HepG2 (cell line): ENCODE data around the gene SPATS2. TPM values are rescaled to one million over a fixed set of nuclear protein-coding genes. Genes with fewer than 3 reads are reported as not detected.

Source experiments
- ATAC-seq: fragments of 200-7000 bp; cut with Tn5 transposase; 3 replicates; pipeline ENCODE4 v1.9.1; 2020; ENCODE audit warnings: mild to moderate bottlenecking, moderate library complexity
- BruUV-seq: library from RNA; stranded (reverse); fragments of 400-500 nt; replicated peaks from 2 replicates; lab custom pipeline; 2021; lab: Mats Ljungman, UMichigan
- CTCF ChIA-PET: fragments of 300-600 bp; formaldehyde crosslinking; extraction: SDS; loops from one replicate; lab custom pipeline; 2021; ENCODE audit warnings: low total read pairs, inconsistent platforms, low intra/inter-chr PET ratio; lab: Yijun Ruan, JAX
- POLR2A ChIA-PET: fragments of 350-600 bp; sonication (Branson Sonifier 250); formaldehyde crosslinking; loops from one replicate; lab custom pipeline; 2020; ENCODE audit warnings: antibody characterized with exemption, inconsistent platforms; lab: Yijun Ruan, JAX
- DNase-seq: peaks from one replicate; pipeline ENCODE4 v3.0.0-alpha.2; 2015; ENCODE audit warnings: low spot score
- FAIRE-seq: peaks from 3 replicates; lab custom pipeline; 2011; peaks lifted over from hg19 to GRCh38; lab: Jason Lieb, UNC
- H2AFZ ChIP-seq: one replicate; pipeline ENCODE4 v1.6.1; 2011; ENCODE audit warnings: low read length, inconsistent platforms
- H3K27ac ChIP-seq: fragments of 300-600 bp; 3 replicates; pipeline ENCODE4 v1.8.0; 2011; ENCODE audit warnings: mixed run types, mild to moderate bottlenecking, mixed read lengths, low read length, inconsistent platforms; ENCODE audit not compliant: insufficient read depth; ENCODE audit errors: extremely low read length
- H3K27me3 ChIP-seq, 2 experiments: fragments of 200-600 bp in 1 of 2; 2 replicates in 1 of 2; 3 replicates in 1 of 2; pipeline versions ENCODE4 v1.6.0 to v1.8.0; 2011; ENCODE audit warnings: low read length in 2 of 2, mild to moderate bottlenecking in 2 of 2, moderate library complexity in 2 of 2, inconsistent platforms in 1 of 2; ENCODE audit not compliant: insufficient read depth in 2 of 2, control insufficient read depth in 1 of 2
- H3K36me3 ChIP-seq, 2 experiments: fragments of 200-600 bp in 1 of 2; replicated peaks in 1 of 2; 2 replicates in 1 of 2; 3 replicates in 1 of 2; pipeline versions ENCODE4 v1.5.1 to v1.8.0; 2011; ENCODE audit warnings: low read length in 2 of 2, inconsistent platforms in 1 of 2; ENCODE audit not compliant: insufficient read depth in 2 of 2, control insufficient read depth in 1 of 2
- H3K4me1 ChIP-seq: 2 replicates; pipeline ENCODE4 v1.5.1; 2012; ENCODE audit warnings: low read length, inconsistent platforms; ENCODE audit not compliant: insufficient read depth
- H3K4me2 ChIP-seq: 2 replicates; pipeline ENCODE4 v1.6.0; 2011; ENCODE audit warnings: low read depth, low read length, inconsistent platforms
- H3K4me3 ChIP-seq, 3 experiments: fragments of 200-600 bp in 1 of 3; sonication (generic), shearing (Covaris generic) in 1 of 3; replicated peaks in 1 of 3; 2 replicates each; pipeline ENCODE4 v1.5.1; 2011 to 2016; ENCODE audit warnings: low read length in 3 of 3, inconsistent platforms in 2 of 3, low read depth in 2 of 3, mild to moderate bottlenecking in 2 of 3, control low read depth in 1 of 3, mixed read lengths in 1 of 3; ENCODE audit not compliant: insufficient read depth in 1 of 3
- H3K79me2 ChIP-seq: one replicate; pipeline ENCODE4 v1.6.1; 2011; ENCODE audit warnings: low read length, inconsistent platforms; ENCODE audit not compliant: insufficient read depth
- H3K9ac ChIP-seq: 2 replicates; pipeline ENCODE4 v1.6.0; 2011; ENCODE audit warnings: mild to moderate bottlenecking, low read depth, low read length, inconsistent platforms; ENCODE audit not compliant: insufficient read depth
- H3K9me3 ChIP-seq: 2 replicates; pipeline ENCODE4 v1.5.1; 2012; ENCODE audit warnings: mild to moderate bottlenecking, low read length
- H4K20me1 ChIP-seq: 2 replicates; pipeline ENCODE4 v1.6.0; 2011; ENCODE audit warnings: inconsistent platforms, mild to moderate bottlenecking, low read length, moderate library complexity; ENCODE audit not compliant: insufficient read depth
- E2F2 ChIP-seq: sonication (generic); formaldehyde crosslinking; IDR thresholded peaks from 2 replicates; pipeline ENCODE4 v1.4.0; 2020; ENCODE audit warnings: missing genetic modification reagents, borderline replicate concordance
- HMG20B ChIP-seq: conservative IDR thresholded peaks from 2 replicates; pipeline ENCODE4 v1.6.1; 2016; ENCODE audit warnings: missing genetic modification reagents, missing compliant biosample characterization
- KLF15 ChIP-seq: sonication (generic); formaldehyde crosslinking; IDR thresholded peaks from 2 replicates; pipeline ENCODE4 v1.8.1; 2023; ENCODE audit warnings: borderline replicate concordance, mild to moderate bottlenecking, inconsistent platforms, missing genetic modification reagents, mixed read lengths
- MBD4 ChIP-seq: IDR thresholded peaks from 2 replicates; pipeline ENCODE4 v1.6.1; 2012; ENCODE audit warnings: low read length, inconsistent platforms, borderline replicate concordance
- MXD1 ChIP-seq: sonication (generic); formaldehyde crosslinking; IDR thresholded peaks from 2 replicates; pipeline ENCODE4 v1.4.0; 2020; ENCODE audit warnings: mild to moderate bottlenecking, missing genetic modification reagents
- SOX6 ChIP-seq, 2 experiments: fragments of 450-650 bp in 1 of 2; sonication (generic) in 1 of 2; formaldehyde crosslinking in 1 of 2; IDR thresholded peaks; 2 replicates each; pipeline versions ENCODE4 v1.4.0 to v1.6.1; 2017 to 2020; ENCODE audit warnings: antibody characterized with exemption in 1 of 2, mild to moderate bottlenecking in 1 of 2, missing genetic modification reagents in 1 of 2
- ZKSCAN1 ChIP-seq: fragments of 150-350 bp; IDR thresholded peaks from 2 replicates; pipeline ENCODE4 v1.6.1; 2014; ENCODE audit warnings: low read length
- WGBS: methylation state at CpG from one replicate; pipeline ENCODE4 v1.1.6; 2017; ENCODE audit warnings: low lambda C conversion rate; 5-methylcytosine and 5-hydroxymethylcytosine counted together
- in situ Hi-C: cut with HindIII; loops from 2 replicates; pipeline ENCODE4 v1.10.0; 2017; ENCODE audit warnings: low pct_unique_long_range_greater_than_20kb; ENCODE audit not compliant: extremely low pct_ligation_motif_present
- intact Hi-C: fragments of 100-400 bp; cut with micrococcal nuclease; formaldehyde crosslinking; loops from one replicate; pipeline ENCODE4 v1.10.0; 2022; ENCODE audit not compliant: unreplicated experiment
- polyA plus RNA-seq, 8 experiments: library from polyadenylated mRNA; depleted of rRNA in 3 of 8; stranded (reverse) in 7 of 8; unstranded in 1 of 8; fragments of >200 nt; fragmentation: Illumina TruSeq in 4 of 8; extraction: Trizol in 4 of 8; gene quantifications; 2 replicates each; pipeline versions ENCODE4 v1.2.1 to v1.2.3, GENCODE V29; 2011 to 2016; ENCODE audit warnings: low read depth in 4 of 8, missing spikeins in 1 of 8, mixed read lengths in 1 of 8; ENCODE audit not compliant: insufficient read depth in 1 of 8
- total RNA-seq, 5 experiments: library from RNA; depleted of rRNA; stranded (reverse); fragments of >200 nt; fragmentation: Illumina TruSeq; extraction: Trizol; gene quantifications; 2 replicates each; pipeline ENCODE4 v1.2.3, GENCODE V29; 2016; ENCODE audit warnings: low read depth in 1 of 5

Gene SPATS2
- total and polyA plus RNA-seq, 2 of the 13 experiments (the other 11 are each of a cell fraction or from before 2014, with no cell fraction given), result 19.3 to 28.1 TPM

DNA sequence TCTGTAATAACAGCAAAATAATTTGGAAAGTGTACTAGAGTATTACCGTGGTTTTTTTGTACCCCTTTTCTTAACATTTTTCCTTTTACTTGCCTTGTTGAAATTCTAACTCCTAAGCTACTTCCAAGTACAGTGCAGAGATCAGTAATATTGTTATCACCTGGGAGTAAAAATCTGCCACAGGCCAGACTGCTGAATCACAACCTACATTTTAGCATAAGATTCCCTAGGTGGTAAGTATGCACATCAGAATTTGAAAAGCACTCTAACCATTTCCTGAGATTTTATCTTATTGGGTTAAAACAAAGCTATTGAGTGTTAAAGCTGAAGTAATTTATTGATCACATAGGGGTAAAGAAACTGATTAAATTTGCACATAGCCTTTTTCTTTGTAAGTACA is 116.4 kb downstream of the SPATS2 start:
- no peak overlapping the region for H3K27ac ChIP-seq
- CTCF ChIA-PET, result no interaction called here

More for the DNA sequence above, 116.4 kb downstream of the SPATS2 start:
- DNase-seq, result no peak
- Histone ChIP-seq H2AFZ (no peak overlapping the region), H4K20me1 (0 out of 2 replicates have a peak, but pooled peaks cover 9% of the 10 kb centered on the region), H3K4me2 (no peak overlapping the region), H3K9me3 (no peaks in the 10 kb centered on the region), H3K79me2 (no peaks in the 10 kb centered on the region), H3K4me3 (no peak overlapping the region), H3K27me3 (no peaks in the 10 kb centered on the region), H3K9ac (no peak overlapping the region), H3K4me1 (peaks cover 21% of the 10 kb centered on the region), H3K36me3 (peaks cover 0 to 10% of the 10 kb centered on the region in 2 experiments; a peak in 1 of 5 replicates)
- TSS peak; percentile 39 for BruUV-seq
- ATAC-seq, result no peak
- TF ChIP-seq MBD4, result no peak
- TF ChIP-seq KLF15 (CRISPR knock-in tag), result no peak
- TF ChIP-seq E2F2 (CRISPR knock-in tag), result no peak
- TF ChIP-seq MXD1 (CRISPR knock-in tag), result no peak
- TF ChIP-seq HMG20B (CRISPR knock-in tag), result no peak
- no peak for TF ChIP-seq SOX6 (IDR thresholded peaks at IDR 0.05)
- TF ChIP-seq SOX6 (CRISPR knock-in tag; IDR thresholded peaks at IDR 0.05), result no peak
- TF ChIP-seq ZKSCAN1, result no peak
- no peak for FAIRE-seq
- WGBS, result 93% methylated on average over 1 of the region's 1 CpG
- in situ Hi-C loops, result no loop called here
- POLR2A ChIA-PET, result interaction anchor here (2.3 kb wide), 1 partner anchor 117 kb away, joined by 8 read pairs; the partner anchor contains the start of gene SPATS2
- intact Hi-C loops, result no loop called here
